ENCODE results near the gene FAM186B.
A peak's percentile ranks its signal among the peaks of the same experiment; 100 is the strongest.

Gene FAM186B

DNA sequence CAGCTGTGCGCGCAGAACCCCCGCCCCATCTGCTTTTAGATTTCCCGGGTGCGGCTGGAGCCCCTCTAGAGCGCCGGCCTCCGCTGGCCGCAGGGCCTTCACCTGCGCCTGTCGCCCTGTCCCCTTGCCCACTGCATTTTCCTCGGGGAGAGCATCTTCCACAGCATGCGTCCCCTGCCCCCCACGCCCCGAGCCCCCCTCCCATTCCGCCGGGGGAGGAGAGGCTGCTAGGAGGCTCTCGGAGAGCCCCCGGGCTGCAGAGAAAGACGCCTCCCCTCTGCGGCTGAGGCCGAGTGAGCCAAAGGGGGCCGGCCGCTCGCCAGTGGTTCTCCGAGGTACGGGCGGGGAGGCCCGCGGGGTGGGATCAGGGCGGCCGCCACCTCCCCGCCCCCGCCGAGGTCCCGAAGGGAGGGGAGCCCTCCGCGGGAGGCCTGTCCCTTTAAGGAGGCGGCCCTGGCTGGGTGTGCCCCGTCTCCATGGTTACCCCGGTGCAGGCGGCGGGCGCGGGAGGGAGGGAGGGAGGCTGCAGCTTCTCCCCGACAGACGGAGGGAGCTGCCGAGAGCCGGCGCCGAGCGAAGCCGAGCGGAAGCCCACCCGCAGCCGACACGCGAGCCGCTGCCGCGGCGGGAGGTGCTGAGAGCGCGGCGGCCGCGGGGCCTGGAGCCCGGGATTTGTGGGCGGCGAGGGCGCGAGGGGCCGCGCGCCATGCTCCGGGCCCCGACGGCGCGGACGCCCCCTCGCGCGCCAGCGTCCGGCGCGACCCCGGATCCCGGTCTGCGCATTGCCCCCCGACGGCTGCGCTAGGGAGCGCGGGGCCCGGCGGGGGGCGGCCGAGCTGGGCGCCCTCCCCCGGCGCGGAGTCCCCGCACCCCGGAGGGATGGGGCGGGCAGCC lies 66.7 kb downstream of the FAM186B start, which contains the start of gene KCNH3:
KCNH3 (plus strand) TSS at position 521 of the 894 bp plus-strand sequence. CDS start 387 bp downstream, outside the sequence.
- DNase-seq (ENCODE audit: low read depth, low spot score), result peak; percentile 79

DNA sequence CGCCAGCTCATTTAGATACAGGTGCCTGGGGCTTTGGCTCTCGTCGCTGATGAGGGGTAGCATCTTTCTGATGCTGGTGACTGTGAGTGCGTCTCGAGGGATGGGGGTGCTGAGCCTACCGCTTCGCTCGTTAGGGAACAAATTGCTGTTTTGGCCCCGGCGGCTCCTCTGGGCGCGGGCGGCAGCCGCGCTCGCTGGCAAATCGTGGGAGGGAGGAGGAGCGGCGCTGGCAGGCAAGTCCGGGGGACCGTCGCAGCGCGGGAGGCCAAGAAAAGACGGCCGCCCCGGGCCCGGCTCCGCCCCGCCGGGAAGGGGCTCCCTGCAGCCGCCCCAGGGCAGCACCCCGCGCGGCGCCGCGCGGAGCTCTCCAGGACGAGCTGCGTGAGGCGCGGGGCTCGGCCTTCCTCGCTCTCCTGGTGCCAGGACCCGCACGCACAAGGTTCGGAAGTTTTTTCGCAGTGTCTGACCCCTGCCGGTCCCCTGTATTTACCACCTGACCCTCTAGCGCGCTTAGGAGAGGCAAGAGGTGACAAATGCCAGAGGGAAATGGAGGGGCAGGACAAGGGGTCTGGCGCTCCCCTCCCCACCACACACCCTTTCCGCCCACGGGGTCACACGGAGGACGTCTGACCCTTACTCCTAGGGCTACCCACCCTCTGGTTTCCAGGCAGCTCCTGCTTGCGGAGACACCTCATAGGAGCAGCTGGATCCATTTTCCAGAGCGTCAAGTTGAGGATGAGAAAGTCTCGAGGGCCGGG lies 67.5 kb downstream of the FAM186B start:
- no peak for DNase-seq (ENCODE audit: low read depth, low spot score)

Data from astrocyte of the hippocampus (primary cell).